Osteoblast (primary cell): ENCODE data around the gene FHIP1B. TPM values are rescaled to one million over a fixed set of nuclear protein-coding genes. Genes with fewer than 3 reads are reported as not detected.

Experiments used
- DNase-seq: peaks from one replicate; pipeline ENCODE4 v3.0.0; 2011; ENCODE audit warnings: low spot score, mixed read lengths; ENCODE audit not compliant: insufficient read length; ENCODE audit errors: missing footprints
- H2AFZ ChIP-seq: 2 replicates; pipeline ENCODE4 v1.6.0; 2011; ENCODE audit warnings: mild to moderate bottlenecking, low read length
- H3K27ac ChIP-seq: 2 replicates; pipeline ENCODE4 v1.5.1; 2011; ENCODE audit warnings: mild to moderate bottlenecking, low read depth, low read length, moderate library complexity
- H3K27me3 ChIP-seq: 2 replicates; pipeline ENCODE4 v1.6.0; 2012; ENCODE audit warnings: mild to moderate bottlenecking, control low read depth, inconsistent platforms, low read length, moderate library complexity; ENCODE audit not compliant: insufficient read depth
- H3K36me3 ChIP-seq: 2 replicates; pipeline ENCODE4 v1.5.1; 2011; ENCODE audit warnings: mild to moderate bottlenecking, low read length, control low read depth, moderate library complexity; ENCODE audit not compliant: insufficient read depth
- H3K4me1 ChIP-seq: 2 replicates; pipeline ENCODE4 v1.5.1; 2011; ENCODE audit warnings: mild to moderate bottlenecking, low read length, control low read depth, moderate library complexity; ENCODE audit not compliant: insufficient read depth
- H3K4me2 ChIP-seq: 2 replicates; pipeline ENCODE4 v1.6.0; 2011; ENCODE audit warnings: mild to moderate bottlenecking, low read length; ENCODE audit not compliant: insufficient read depth
- H3K4me3 ChIP-seq: fragments of 200-600 bp; sonication (generic); 3 replicates; pipeline ENCODE4 v1.5.1; 2012; ENCODE audit warnings: mild to moderate bottlenecking, low read length, inconsistent platforms; ENCODE audit not compliant: insufficient read depth
- H3K79me2 ChIP-seq: 2 replicates; pipeline ENCODE4 v1.6.0; 2012; ENCODE audit warnings: mild to moderate bottlenecking, low read length, control low read depth, inconsistent platforms; ENCODE audit not compliant: insufficient read depth
- H3K9me3 ChIP-seq: 2 replicates; pipeline ENCODE4 v1.5.1; 2011; ENCODE audit warnings: low read depth, low read length, control low read depth
- H4K20me1 ChIP-seq: 2 replicates; pipeline ENCODE4 v1.6.0; 2012; ENCODE audit warnings: mild to moderate bottlenecking, low read length, control low read depth; ENCODE audit not compliant: insufficient read depth
- total RNA-seq: library from RNA; depleted of rRNA; stranded (reverse); fragments of >200 nt; gene quantifications from 2 replicates; pipeline ENCODE4 v1.2.3, GENCODE V29; 2012
- TF ChIP-seq, protein P1 (sequence below): IDR thresholded peaks from 2 replicates; pipeline ENCODE4 v1.5.1; 2011; ENCODE audit warnings: mild to moderate bottlenecking, low read depth, low read length, moderate library complexity; ENCODE audit errors: extremely low read depth

FHIP1B gene
- total RNA-seq, 1 donor: 15.6 TPM

DNA sequence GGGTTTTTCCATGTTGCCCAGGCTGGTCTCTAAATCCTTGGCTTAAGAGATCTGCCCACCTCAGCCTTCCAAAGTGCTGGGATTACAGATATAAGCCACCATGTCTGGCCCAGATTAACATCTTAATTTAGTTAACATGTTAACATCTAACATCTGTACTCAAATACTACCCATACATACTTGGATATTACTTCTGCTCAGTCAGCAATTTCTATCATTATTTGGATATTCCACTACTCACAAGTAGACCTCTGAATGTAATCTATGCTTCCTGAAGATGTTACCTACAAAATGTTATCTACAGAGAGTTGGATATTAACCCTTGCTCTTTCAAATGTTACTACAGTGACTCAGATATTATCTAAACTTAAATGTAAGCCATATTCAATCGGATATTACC lies 29.2 kb upstream of the FHIP1B start:
- no peak overlapping the region for H3K4me2 ChIP-seq
- no peaks in the 10 kb centered on the region for H3K36me3 ChIP-seq
- H2AFZ ChIP-seq: no peak overlapping the region
- H3K27me3 ChIP-seq: peaks cover 48% of the 10 kb centered on the region
- H3K9me3 ChIP-seq: no peaks in the 10 kb centered on the region
- peaks cover 4% of the 10 kb centered on the region for H3K4me1 ChIP-seq
- no peak overlapping the region for H3K27ac ChIP-seq
- no peaks in the 10 kb centered on the region for H4K20me1 ChIP-seq
- DNase-seq: no peak
- H3K79me2 ChIP-seq: no peaks in the 10 kb centered on the region
- no peak overlapping the region for H3K4me3 ChIP-seq
- TF ChIP-seq, protein P1, sequence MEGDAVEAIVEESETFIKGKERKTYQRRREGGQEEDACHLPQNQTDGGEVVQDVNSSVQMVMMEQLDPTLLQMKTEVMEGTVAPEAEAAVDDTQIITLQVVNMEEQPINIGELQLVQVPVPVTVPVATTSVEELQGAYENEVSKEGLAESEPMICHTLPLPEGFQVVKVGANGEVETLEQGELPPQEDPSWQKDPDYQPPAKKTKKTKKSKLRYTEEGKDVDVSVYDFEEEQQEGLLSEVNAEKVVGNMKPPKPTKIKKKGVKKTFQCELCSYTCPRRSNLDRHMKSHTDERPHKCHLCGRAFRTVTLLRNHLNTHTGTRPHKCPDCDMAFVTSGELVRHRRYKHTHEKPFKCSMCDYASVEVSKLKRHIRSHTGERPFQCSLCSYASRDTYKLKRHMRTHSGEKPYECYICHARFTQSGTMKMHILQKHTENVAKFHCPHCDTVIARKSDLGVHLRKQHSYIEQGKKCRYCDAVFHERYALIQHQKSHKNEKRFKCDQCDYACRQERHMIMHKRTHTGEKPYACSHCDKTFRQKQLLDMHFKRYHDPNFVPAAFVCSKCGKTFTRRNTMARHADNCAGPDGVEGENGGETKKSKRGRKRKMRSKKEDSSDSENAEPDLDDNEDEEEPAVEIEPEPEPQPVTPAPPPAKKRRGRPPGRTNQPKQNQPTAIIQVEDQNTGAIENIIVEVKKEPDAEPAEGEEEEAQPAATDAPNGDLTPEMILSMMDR: no peak

DNA sequence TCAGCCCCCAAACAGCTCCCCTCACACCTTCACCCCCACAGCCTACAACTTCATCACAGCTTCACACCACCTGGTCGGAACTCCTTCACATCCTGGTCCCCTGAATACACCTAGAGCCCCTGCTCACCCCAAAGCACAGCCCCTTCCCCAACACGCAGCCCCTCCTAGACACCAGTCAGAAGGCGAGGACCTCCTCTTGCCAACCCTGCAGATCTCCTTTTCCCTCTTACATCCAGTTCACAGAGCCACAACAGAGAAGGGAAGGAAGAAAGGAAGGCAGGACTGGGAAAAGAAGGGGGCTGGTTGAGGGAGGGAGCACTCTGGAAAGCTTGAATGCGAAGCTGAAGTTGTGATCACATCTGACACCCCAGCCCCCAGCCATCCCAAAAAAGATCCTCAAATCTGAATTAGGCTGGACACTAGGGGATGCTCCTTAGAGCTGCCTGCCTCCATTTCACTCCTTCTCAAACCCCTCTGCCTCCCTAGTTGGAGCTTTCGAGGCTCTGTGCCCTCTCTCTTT lies 25.8 kb upstream of the FHIP1B start:
- Histone ChIP-seq H3K4me3 (no peak overlapping the region), H3K4me2 (no peak overlapping the region), H3K27ac (no peak overlapping the region), H3K36me3 (no peaks in the 10 kb centered on the region), H4K20me1 (no peaks in the 10 kb centered on the region), H3K79me2 (no peaks in the 10 kb centered on the region), H3K9me3 (no peaks in the 10 kb centered on the region), H2AFZ (no peak overlapping the region), H3K27me3 (peaks cover 72% of the 10 kb centered on the region), H3K4me1 (peaks cover 4% of the 10 kb centered on the region)
- no peak for DNase-seq
- TF ChIP-seq, protein P1: no peak

DNA sequence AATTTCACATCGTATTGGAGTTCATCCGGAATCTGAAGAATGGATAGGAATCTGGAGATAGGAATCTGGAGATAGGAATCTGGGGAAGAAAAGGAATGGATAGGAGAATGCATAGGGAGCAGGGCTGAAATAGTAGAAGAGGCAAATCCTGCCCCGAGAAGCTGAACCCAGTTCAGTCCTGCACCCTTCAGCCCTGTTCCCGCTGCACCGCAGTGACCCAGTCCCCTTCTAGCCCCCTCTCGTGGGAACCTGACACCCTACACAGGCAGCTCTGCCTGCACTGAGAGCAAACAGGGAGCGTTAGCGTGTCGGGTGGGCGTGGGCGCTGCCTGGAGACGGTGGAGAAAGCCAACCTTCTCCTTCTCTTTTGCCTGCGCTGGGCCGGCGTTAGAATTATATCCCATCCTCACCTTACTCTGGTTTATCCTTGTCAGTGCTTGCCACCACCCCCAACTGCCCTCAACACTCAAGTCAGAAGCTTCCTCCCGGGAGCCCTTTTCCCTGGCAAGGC lies 24.2 kb upstream of the FHIP1B start:
- Histone ChIP-seq H3K27ac (no peak overlapping the region), H3K4me3 (peak overlapping the region; percentile 25), H3K4me2 (peak overlapping the region; percentile 61), H3K9me3 (no peaks in the 10 kb centered on the region), H4K20me1 (no peaks in the 10 kb centered on the region), H3K4me1 (peaks cover 4% of the 10 kb centered on the region), H3K79me2 (no peaks in the 10 kb centered on the region), H2AFZ (peak overlapping the region; percentile 1), H3K36me3 (no peaks in the 10 kb centered on the region), H3K27me3 (peaks cover 72% of the 10 kb centered on the region)
- TF ChIP-seq, protein P1: no peak
- DNase-seq: no peak

DNA sequence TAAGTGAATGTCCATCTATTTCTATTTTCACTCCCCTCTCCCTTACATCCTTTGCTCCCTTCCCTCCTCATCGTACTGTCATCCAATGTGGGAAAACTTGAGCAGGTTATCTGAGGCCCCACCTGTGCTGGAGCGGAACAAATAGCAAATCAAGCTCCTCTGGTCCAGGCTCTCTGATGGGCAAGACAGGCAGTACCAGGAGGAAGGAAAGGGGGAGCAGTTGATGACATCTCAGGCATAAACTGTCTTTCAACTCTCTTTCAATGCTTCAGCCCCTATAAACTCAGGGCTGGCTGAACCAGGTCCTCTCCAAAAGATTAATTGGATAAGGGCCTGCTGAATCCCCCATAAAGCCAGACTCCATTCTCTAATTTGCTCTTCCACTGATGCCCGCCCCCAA lies 23.7 kb upstream of the FHIP1B start:
- H3K4me3 ChIP-seq: no peak overlapping the region
- peaks cover 70% of the 10 kb centered on the region for H3K27me3 ChIP-seq
- no peaks in the 10 kb centered on the region for H3K9me3 ChIP-seq
- peaks cover 4% of the 10 kb centered on the region for H3K4me1 ChIP-seq
- H4K20me1 ChIP-seq: no peaks in the 10 kb centered on the region
- H3K36me3 ChIP-seq: no peaks in the 10 kb centered on the region
- no peak overlapping the region for H3K27ac ChIP-seq
- H2AFZ ChIP-seq: no peak overlapping the region
- TF ChIP-seq, protein P1: no peak
- no peak for DNase-seq
- no peak overlapping the region for H3K4me2 ChIP-seq
- no peaks in the 10 kb centered on the region for H3K79me2 ChIP-seq
